GM20000 (cell line): ENCODE measurements around the gene ATP6V1E1.
"Not testable (repeated sequence)": the region's sequence is repeated elsewhere in the genome, so short reads cannot be mapped to it uniquely, and the experiment has no call there.

Experiments
- DNase-seq: peaks from one replicate; pipeline ENCODE4 v3.0.0; 2012; ENCODE audit warnings: low spot score
- CTCF ChIP-seq: IDR thresholded peaks from 2 replicates; pipeline ENCODE4 v1.5.1; 2012; ENCODE audit warnings: mild to moderate bottlenecking, control low read depth; ENCODE audit errors: extremely low read depth, missing control alignments

ATP6V1E1 gene

DNA sequence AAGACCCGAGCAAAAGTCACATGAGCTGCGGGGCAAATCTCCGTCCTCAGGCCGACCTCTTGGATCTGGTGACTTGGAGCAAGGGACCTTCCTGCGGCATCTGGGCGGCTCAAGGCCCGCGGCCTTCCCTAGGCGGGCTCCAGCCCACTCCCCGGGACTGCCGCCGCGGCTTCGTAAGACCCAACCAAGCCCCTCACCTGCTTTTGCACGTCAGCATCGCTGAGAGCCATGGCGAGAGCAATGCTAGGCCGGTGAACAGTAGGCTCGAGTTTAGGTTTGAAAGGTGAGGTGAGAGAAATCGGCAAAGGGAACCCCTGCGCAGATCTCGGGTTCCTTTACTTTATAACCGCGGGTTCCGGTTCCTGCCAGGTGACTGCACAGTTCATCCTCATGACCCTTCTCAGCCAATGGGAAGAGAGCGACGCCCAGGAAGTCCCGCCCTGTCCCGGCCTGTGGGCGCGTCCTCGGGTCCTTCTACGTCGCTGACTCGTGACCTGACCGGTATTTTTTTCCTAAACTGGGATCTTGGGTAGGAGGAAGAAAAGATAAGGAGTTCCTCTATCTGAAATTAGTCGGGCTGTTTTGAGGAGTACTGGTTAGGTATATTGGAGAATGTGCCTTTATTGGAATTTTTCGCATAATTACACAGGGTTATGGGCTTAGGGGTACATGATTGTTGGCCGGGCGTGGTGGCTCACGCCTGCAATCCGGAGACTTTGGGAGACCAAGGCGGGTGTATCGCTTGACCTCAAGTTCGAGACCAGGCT, at the start of gene ATP6V1E1:
ATP6V1E1 (minus strand) TSS at position 344 of the 767 bp plus-strand sequence; CDS start at position 230, 114 bp downstream.
- no peak for TF ChIP-seq CTCF
- DNase-seq, result peak; percentile 95

GRCh38 chr22:17675584-17675983, 47.0 kb upstream of the ATP6V1E1 start:
- no peak for TF ChIP-seq CTCF
- DNase-seq, result no peak

- no peak for DNase-seq
- no peak for TF ChIP-seq CTCF
These were observed 45.6 kb upstream of the ATP6V1E1 start for GRCh38 chr22:17674152-17674551.

- no peak for TF ChIP-seq CTCF
- DNase-seq, result no peak
These were observed 44.0 kb upstream of the ATP6V1E1 start for GRCh38 chr22:17672417-17672991.

DNA sequence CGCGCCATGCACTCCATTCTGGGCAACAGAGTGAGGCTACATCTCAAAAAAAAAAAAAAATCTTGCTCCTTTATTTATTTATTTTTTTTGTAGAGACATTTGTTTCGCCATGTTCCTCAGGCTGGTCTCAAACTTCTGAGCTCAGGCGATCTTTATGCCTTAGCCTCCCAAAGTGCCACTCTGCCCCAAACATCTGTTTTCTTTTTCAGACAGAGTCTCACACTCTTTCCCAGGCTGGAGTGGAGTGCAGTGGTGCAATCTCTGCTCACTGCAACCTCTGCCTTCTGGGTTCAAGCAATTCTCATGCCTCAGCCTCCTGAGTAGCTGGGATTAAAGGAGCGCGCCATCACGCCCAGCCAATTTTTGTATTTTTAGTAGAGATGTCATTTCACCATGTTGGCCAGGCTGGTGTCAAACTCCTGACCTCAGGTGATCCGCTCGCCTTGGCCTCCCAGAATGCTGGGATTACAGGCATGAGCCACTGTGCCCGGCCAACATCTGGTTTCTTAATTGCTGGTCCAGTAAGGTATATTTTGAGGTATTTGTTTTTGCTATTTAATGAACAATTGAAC, 43.1 kb upstream of the ATP6V1E1 start:
- DNase-seq, result not testable (repeated sequence)

GRCh38 chr22:17665854-17666253, 37.3 kb upstream of the ATP6V1E1 start:
- no peak for TF ChIP-seq CTCF
- DNase-seq, result no peak

DNA sequence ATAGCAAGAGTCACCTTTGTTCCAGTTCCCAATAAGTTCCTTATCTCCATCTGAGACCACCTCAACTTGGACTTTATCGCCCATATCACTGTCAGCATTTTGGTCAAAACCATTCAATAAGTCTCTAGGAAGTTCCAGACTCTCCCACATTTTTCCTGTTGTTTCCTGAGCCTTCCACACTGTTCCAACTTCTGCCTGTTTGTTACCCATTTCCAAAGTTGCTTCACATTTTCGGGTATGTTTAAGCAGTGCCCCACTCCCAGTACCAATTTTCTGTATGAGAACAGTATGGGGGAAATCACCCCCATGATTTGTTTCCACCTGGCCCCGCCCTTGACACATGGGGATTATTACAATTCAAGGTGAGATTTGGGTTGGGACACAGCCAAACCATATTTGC, 36.7 kb upstream of the ATP6V1E1 start:
- no peak for DNase-seq
- no peak for TF ChIP-seq CTCF
